ENCODE measurements around the gene SPECC1. TPM values are rescaled to one million over a fixed set of nuclear protein-coding genes. Genes with fewer than 3 reads are reported as not detected.

Gene SPECC1
- total and polyA plus RNA-seq, 3 donors from 2014 or later, result 78.6 to 160 (median 148) TPM

- TF ChIP-seq POLR2A (IDR thresholded peaks at IDR 0.05) (no peak), CTCF (IDR thresholded peaks at IDR 0.05) (no peak)
- 52 to 64% methylated on average over 10 of the region's 10 CpGs for WGBS, 2 donors
- H3K4me3 ChIP-seq, result no peak overlapping the region
- H3K9me3 ChIP-seq, result no peaks in the 10 kb centered on the region
- no peaks in the 10 kb centered on the region for H3K36me3 ChIP-seq (ENCODE audit: low read depth, missing control alignments)
- H3K27ac ChIP-seq, result no peak overlapping the region
- peaks cover 6% of the 10 kb centered on the region for H3K4me1 ChIP-seq
- intact Hi-C loops (cut with DNase I; ENCODE audit: low total_unique reads), result no loop called here
- no peaks in the 10 kb centered on the region for H3K27me3 ChIP-seq
- DNase-seq, result no peak
Measured at GRCh38 chr17:20313306-20313705, 304.1 kb downstream of the SPECC1 start.

GRCh38 chr17:20313891-20314290 lies 304.7 kb downstream of the SPECC1 start:
- Histone ChIP-seq H3K9me3 (no peaks in the 10 kb centered on the region), H3K27ac (no peak overlapping the region), H3K27me3 (no peaks in the 10 kb centered on the region), H3K36me3 (ENCODE audit: low read depth, missing control alignments) (no peaks in the 10 kb centered on the region), H3K4me3 (no peak overlapping the region), H3K4me1 (peaks cover 6% of the 10 kb centered on the region)
- TF ChIP-seq POLR2A (IDR thresholded peaks at IDR 0.05) (no peak), CTCF (IDR thresholded peaks at IDR 0.05) (no peak)
- intact Hi-C loops (cut with DNase I; ENCODE audit: low total_unique reads), result no loop called here
- 57 to 69% methylated on average over 4 to 7 of the region's 7 CpGs for WGBS, 2 donors
- DNase-seq, result no peak

- Histone ChIP-seq H3K27ac (no peak overlapping the region), H3K27me3 (no peaks in the 10 kb centered on the region), H3K9me3 (no peaks in the 10 kb centered on the region), H3K4me1 (peaks cover 6% of the 10 kb centered on the region), H3K36me3 (ENCODE audit: low read depth, missing control alignments) (no peaks in the 10 kb centered on the region), H3K4me3 (no peak overlapping the region)
- intact Hi-C loops (cut with DNase I; ENCODE audit: low total_unique reads), result no loop called here
- 94 to 96% methylated on average over 8 of the region's 8 CpGs for WGBS, 2 donors
- no peak for TF ChIP-seq POLR2A (IDR thresholded peaks at IDR 0.05)
- TF ChIP-seq CTCF (IDR thresholded peaks at IDR 0.05), result no peak
- DNase-seq, result no peak
Measured at GRCh38 chr17:20314834-20315233, 305.7 kb downstream of the SPECC1 start.

GRCh38 chr17:20315311-20315710 lies 306.2 kb downstream of the SPECC1 start:
- TF ChIP-seq POLR2A (IDR thresholded peaks at IDR 0.05) (no peak), CTCF (IDR thresholded peaks at IDR 0.05) (no peak)
- Histone ChIP-seq H3K4me3 (no peak overlapping the region), H3K27me3 (no peaks in the 10 kb centered on the region), H3K9me3 (no peaks in the 10 kb centered on the region), H3K4me1 (peaks cover 7% of the 10 kb centered on the region), H3K36me3 (ENCODE audit: low read depth, missing control alignments) (no peaks in the 10 kb centered on the region), H3K27ac (no peak overlapping the region)
- WGBS, 2 donors, result 88 to 97% methylated on average over 10 of the region's 10 CpGs
- no peak for DNase-seq
- intact Hi-C loops (cut with DNase I; ENCODE audit: low total_unique reads), result no loop called here

- no peak for DNase-seq
- H3K9me3 ChIP-seq, result no peaks in the 10 kb centered on the region
- no peak overlapping the region for H3K27ac ChIP-seq
- 87 to 94% methylated on average over 4 of the region's 4 CpGs for WGBS, 2 donors
- no peaks in the 10 kb centered on the region for H3K36me3 ChIP-seq (ENCODE audit: low read depth, missing control alignments)
- intact Hi-C loops (cut with DNase I; ENCODE audit: low total_unique reads), result no loop called here
- H3K4me1 ChIP-seq, result peaks cover 10% of the 10 kb centered on the region
- no peak for TF ChIP-seq POLR2A (IDR thresholded peaks at IDR 0.05)
- no peak for TF ChIP-seq CTCF (IDR thresholded peaks at IDR 0.05)
- H3K4me3 ChIP-seq, result no peak overlapping the region
- no peaks in the 10 kb centered on the region for H3K27me3 ChIP-seq
Measured at GRCh38 chr17:20315821-20316220, 306.7 kb downstream of the SPECC1 start.
